Astrocyte (in vitro differentiated cells and primary cell): Measurements from ENCODE around the gene RCAN2.

ENCODE experiments used
- CTCF ChIP-seq: IDR thresholded peaks from 2 replicates; pipeline ENCODE4 v1.5.1; 2011; ENCODE audit warnings: low read depth, mild to moderate bottlenecking, inconsistent platforms, low read length, moderate library complexity; ENCODE audit not compliant: insufficient read depth
- EZH2 ChIP-seq: IDR thresholded peaks from 2 replicates; pipeline ENCODE4 v1.6.1; 2012; ENCODE audit warnings: mild to moderate bottlenecking, low read length, inconsistent platforms; ENCODE audit not compliant: insufficient read depth

GRCh38 chr6:46530896-46531295, 39.6 kb upstream of the RCAN2 start:
- TF ChIP-seq CTCF (no peak), EZH2 (no peak)
